ENCODE results near the gene SYK.

Gene SYK

DNA sequence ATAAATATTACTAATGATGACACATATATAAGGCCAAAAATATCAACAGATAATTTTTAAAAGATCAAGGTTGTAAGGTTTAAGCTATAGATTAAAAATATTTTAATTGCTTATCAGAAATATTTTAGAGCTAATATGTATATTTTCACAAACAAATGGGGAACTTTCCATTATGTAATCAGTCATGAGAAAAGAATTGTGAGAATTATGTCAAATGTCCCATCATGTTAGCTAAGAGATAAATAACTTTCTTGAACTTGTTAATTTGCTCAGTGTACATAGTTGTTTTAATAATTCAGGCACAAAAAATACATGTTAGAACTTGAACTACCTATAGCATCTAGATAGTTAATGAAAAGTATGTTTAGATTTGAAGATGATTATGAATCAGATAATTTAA is 67.7 kb downstream of the SYK start:
- H3K9me3 ChIP-seq (ENCODE audit: control insufficient read depth, low read length): no peaks in the 10 kb centered on the region
- H3K4me3 ChIP-seq (ENCODE audit: insufficient read depth in 1 of 2, low read depth in 1 of 2, low read length in 2 of 2): no peak overlapping the region
- no peak overlapping the region for H3K4ac ChIP-seq (ENCODE audit: low read depth in 1 of 2, low read length in 2 of 2)
- H3K23ac ChIP-seq (ENCODE audit: low read length in 2 of 2): no peak overlapping the region
- no peak for DNase-seq
- H3K4me2 ChIP-seq (ENCODE audit: low read length, poor library complexity, severe bottlenecking): no peak overlapping the region
- H3K14ac ChIP-seq (ENCODE audit: low read length in 2 of 2): no peak overlapping the region
- peaks cover 0 to 9% of the 10 kb centered on the region in 2 experiments for H3K36me3 ChIP-seq (ENCODE audit: control insufficient read depth in 1 of 2, insufficient read depth in 2 of 2, low read depth in 1 of 2, low read length in 2 of 2)
- H2BK120ac ChIP-seq (ENCODE audit: low read depth, low read length): no peak overlapping the region
- H3K9ac ChIP-seq (ENCODE audit: low read length): no peak overlapping the region
- H2AFZ ChIP-seq (ENCODE audit: low read depth, low read length): no peak overlapping the region
- no peak overlapping the region for H4K8ac ChIP-seq (ENCODE audit: low read length)
- no peak overlapping the region for H4K91ac ChIP-seq (ENCODE audit: low read length)
- H3K27me3 ChIP-seq (ENCODE audit: control insufficient read depth in 1 of 2, insufficient read depth in 1 of 2, low read length in 2 of 2): no peaks in the 10 kb centered on the region
- no peak overlapping the region for H2BK12ac ChIP-seq (ENCODE audit: low read length in 2 of 2)
- no peak overlapping the region for H2AK5ac ChIP-seq (ENCODE audit: low read length, severe bottlenecking)
- H3K4me1 ChIP-seq (ENCODE audit: control insufficient read depth, insufficient read depth, low read depth, low read length): no peaks in the 10 kb centered on the region
- peaks cover 2% of the 10 kb centered on the region for H3K79me1 ChIP-seq (replicated peaks; ENCODE audit: low read length, poor library complexity, severe bottlenecking)
- no peak overlapping the region for H2BK5ac ChIP-seq (ENCODE audit: low read depth, low read length, poor library complexity, severe bottlenecking)
- no peak overlapping the region for H3K27ac ChIP-seq (ENCODE audit: low read length, poor library complexity, severe bottlenecking)
- no peak overlapping the region for H2BK15ac ChIP-seq (ENCODE audit: low read depth, poor library complexity, severe bottlenecking)
- H3K18ac ChIP-seq (ENCODE audit: low read depth in 1 of 2, low read length in 2 of 2): no peak overlapping the region

DNA sequence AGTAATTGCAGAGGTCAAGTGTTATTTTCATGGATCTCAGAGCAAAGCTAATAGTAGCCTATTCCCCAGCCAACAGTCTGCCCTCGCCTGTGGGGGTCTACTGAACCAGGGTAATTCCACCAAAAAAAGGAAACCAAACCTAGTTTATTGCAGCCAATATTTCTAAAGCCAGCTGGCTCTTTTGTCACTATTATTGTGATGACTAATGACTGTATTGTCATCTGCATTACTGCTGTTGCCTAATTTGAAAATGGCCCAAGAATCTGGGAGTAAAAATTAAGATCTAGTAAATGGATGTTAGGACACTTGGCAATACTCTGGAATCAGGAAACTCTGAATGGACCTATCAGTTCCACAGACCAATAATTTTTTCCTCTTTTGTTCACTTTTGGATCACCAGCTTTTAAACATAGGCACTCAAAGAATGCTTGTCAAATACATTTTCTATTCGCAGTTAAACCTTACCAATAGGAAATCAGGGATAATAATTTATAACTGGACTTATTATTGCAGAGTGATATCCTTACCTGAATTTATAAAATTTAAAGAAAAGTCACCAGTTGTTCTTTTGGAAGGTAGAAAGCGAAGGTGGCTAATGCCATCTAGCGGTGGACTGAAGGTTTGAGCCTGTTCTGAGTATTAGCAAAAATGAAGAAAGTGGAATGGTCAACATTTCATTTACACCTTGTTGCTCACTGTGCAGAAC is 69.2 kb downstream of the SYK start:
- Histone ChIP-seq H3K27ac (ENCODE audit: low read length, poor library complexity, severe bottlenecking) (no peak overlapping the region), H3K9me3 (ENCODE audit: control insufficient read depth, low read length) (no peaks in the 10 kb centered on the region), H3K9ac (ENCODE audit: low read length) (peak overlapping the region; percentile 16), H3K27me3 (ENCODE audit: control insufficient read depth in 1 of 2, insufficient read depth in 1 of 2, low read length in 2 of 2) (no peaks in the 10 kb centered on the region), H3K36me3 (ENCODE audit: control insufficient read depth in 1 of 2, insufficient read depth in 2 of 2, low read depth in 1 of 2, low read length in 2 of 2) (peaks cover 0 to 13% of the 10 kb centered on the region in 2 experiments), H4K8ac (ENCODE audit: low read length) (no peak overlapping the region), H3K4me3 (ENCODE audit: insufficient read depth in 1 of 2, low read depth in 1 of 2, low read length in 2 of 2) (no peak overlapping the region), H3K4ac (ENCODE audit: low read depth in 1 of 2, low read length in 2 of 2) (no peak overlapping the region), H2BK5ac (ENCODE audit: low read depth, low read length, poor library complexity, severe bottlenecking) (no peak overlapping the region), H4K91ac (ENCODE audit: low read length) (no peak overlapping the region), H3K4me2 (ENCODE audit: low read length, poor library complexity, severe bottlenecking) (no peak overlapping the region), H3K79me1 (replicated peaks; ENCODE audit: low read length, poor library complexity, severe bottlenecking) (peaks cover 2% of the 10 kb centered on the region), H3K14ac (ENCODE audit: low read length in 2 of 2) (no peak overlapping the region), H2BK15ac (ENCODE audit: low read depth, poor library complexity, severe bottlenecking) (no peak overlapping the region), H2BK120ac (ENCODE audit: low read depth, low read length) (no peak overlapping the region), H3K18ac (ENCODE audit: low read depth in 1 of 2, low read length in 2 of 2) (no peak overlapping the region), H3K4me1 (ENCODE audit: control insufficient read depth, insufficient read depth, low read depth, low read length) (no peaks in the 10 kb centered on the region), H2AFZ (ENCODE audit: low read depth, low read length) (no peak overlapping the region), H3K23ac (ENCODE audit: low read length in 2 of 2) (no peak overlapping the region), H2BK12ac (ENCODE audit: low read length in 2 of 2) (no peak overlapping the region), H2AK5ac (ENCODE audit: low read length, severe bottlenecking) (no peak overlapping the region)
- 26% methylated on average over 3 of the region's 4 CpGs for WGBS
- DNase-seq: peak; percentile 54

DNA sequence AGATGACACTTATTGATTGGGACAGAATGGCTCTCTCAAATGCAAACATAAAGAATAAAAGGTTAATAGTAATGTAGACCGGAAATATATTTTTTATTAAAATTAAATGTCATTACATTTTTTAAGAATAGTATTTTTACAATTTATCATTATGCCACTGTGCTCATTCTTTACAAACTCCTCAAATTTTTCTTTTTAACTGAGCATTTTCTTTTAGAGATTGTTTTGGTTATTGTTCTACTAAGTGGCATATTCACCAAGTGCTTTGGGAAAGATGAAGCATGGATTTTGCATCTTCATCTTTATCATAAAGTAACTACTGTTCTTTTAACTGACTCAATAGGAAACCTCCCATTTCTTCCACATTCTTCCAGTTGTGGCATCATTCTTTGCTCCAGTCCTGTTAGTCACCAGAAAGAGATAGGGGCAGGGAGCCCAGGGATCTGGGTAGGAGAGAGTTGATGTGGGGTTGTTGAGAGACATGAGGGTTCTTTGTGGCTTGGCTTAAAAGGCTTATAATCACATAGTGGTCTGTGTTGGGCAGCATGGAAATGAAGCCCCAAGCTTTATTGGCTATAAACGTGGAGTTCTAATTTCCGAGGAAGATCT is 69.8 kb downstream of the SYK start:
- H3K4ac ChIP-seq (ENCODE audit: low read depth in 1 of 2, low read length in 2 of 2): no peak overlapping the region
- no peak overlapping the region for H3K27ac ChIP-seq (ENCODE audit: low read length, poor library complexity, severe bottlenecking)
- H2AK5ac ChIP-seq (ENCODE audit: low read length, severe bottlenecking): no peak overlapping the region
- H2BK12ac ChIP-seq (ENCODE audit: low read length in 2 of 2): no peak overlapping the region
- no peak overlapping the region for H2BK15ac ChIP-seq (ENCODE audit: low read depth, poor library complexity, severe bottlenecking)
- H3K14ac ChIP-seq (ENCODE audit: low read length in 2 of 2): no peak overlapping the region
- H4K91ac ChIP-seq (ENCODE audit: low read length): no peak overlapping the region
- H3K9me3 ChIP-seq (ENCODE audit: control insufficient read depth, low read length): no peaks in the 10 kb centered on the region
- 100% methylated on average over 2 of the region's 3 CpGs for WGBS
- H3K18ac ChIP-seq (ENCODE audit: low read depth in 1 of 2, low read length in 2 of 2): no peak overlapping the region
- no peak for DNase-seq
- H3K4me2 ChIP-seq (ENCODE audit: low read length, poor library complexity, severe bottlenecking): no peak overlapping the region
- no peak overlapping the region for H3K4me3 ChIP-seq (ENCODE audit: insufficient read depth in 1 of 2, low read depth in 1 of 2, low read length in 2 of 2)
- H3K9ac ChIP-seq (ENCODE audit: low read length): peak overlapping the region; percentile 48
- H2BK120ac ChIP-seq (ENCODE audit: low read depth, low read length): no peak overlapping the region
- no peak overlapping the region for H2AFZ ChIP-seq (ENCODE audit: low read depth, low read length)
- H3K36me3 ChIP-seq (ENCODE audit: control insufficient read depth in 1 of 2, insufficient read depth in 2 of 2, low read depth in 1 of 2, low read length in 2 of 2): peaks cover 0 to 13% of the 10 kb centered on the region in 2 experiments
- peaks cover 2% of the 10 kb centered on the region for H3K79me1 ChIP-seq (replicated peaks; ENCODE audit: low read length, poor library complexity, severe bottlenecking)
- no peaks in the 10 kb centered on the region for H3K4me1 ChIP-seq (ENCODE audit: control insufficient read depth, insufficient read depth, low read depth, low read length)
- no peaks in the 10 kb centered on the region for H3K27me3 ChIP-seq (ENCODE audit: control insufficient read depth in 1 of 2, insufficient read depth in 1 of 2, low read length in 2 of 2)
- no peak overlapping the region for H2BK5ac ChIP-seq (ENCODE audit: low read depth, low read length, poor library complexity, severe bottlenecking)
- H4K8ac ChIP-seq (ENCODE audit: low read length): no peak overlapping the region
- H3K23ac ChIP-seq (ENCODE audit: low read length in 2 of 2): no peak overlapping the region

DNA sequence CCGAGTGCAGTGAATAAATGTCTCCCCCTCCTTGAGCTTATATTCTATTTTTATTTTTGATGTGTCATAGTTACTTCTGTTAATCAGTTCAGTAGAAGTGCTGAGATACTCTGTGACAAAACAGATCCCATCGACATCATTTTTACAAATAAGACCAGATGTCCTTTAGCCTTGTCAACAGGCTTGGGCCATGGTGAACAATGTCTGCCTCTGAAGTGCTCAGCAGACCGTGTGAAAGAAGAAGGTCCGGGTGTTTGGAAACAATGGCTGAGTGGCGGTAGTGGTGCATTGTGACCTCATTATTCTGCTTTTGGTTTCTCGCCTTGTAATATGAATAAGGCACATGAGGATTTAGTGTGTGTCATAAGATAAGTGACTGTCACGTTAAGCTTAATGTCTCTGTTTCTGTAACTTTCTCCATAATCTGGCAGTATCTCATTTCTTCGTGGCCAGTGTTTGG is 71.2 kb downstream of the SYK start:
- DNase-seq: no peak
- Histone ChIP-seq H3K36me3 (ENCODE audit: control insufficient read depth in 1 of 2, insufficient read depth in 2 of 2, low read depth in 1 of 2, low read length in 2 of 2) (peaks cover 0 to 10% of the 10 kb centered on the region in 2 experiments), H3K27ac (ENCODE audit: low read length, poor library complexity, severe bottlenecking) (no peak overlapping the region), H2BK5ac (ENCODE audit: low read depth, low read length, poor library complexity, severe bottlenecking) (no peak overlapping the region), H2BK12ac (ENCODE audit: low read length in 2 of 2) (no peak overlapping the region), H4K8ac (ENCODE audit: low read length) (no peak overlapping the region), H3K14ac (ENCODE audit: low read length in 2 of 2) (no peak overlapping the region), H3K4me2 (ENCODE audit: low read length, poor library complexity, severe bottlenecking) (no peak overlapping the region), H3K18ac (ENCODE audit: low read depth in 1 of 2, low read length in 2 of 2) (no peak overlapping the region), H3K9me3 (ENCODE audit: control insufficient read depth, low read length) (no peaks in the 10 kb centered on the region), H2AK5ac (ENCODE audit: low read length, severe bottlenecking) (no peak overlapping the region), H3K4me1 (ENCODE audit: control insufficient read depth, insufficient read depth, low read depth, low read length) (no peaks in the 10 kb centered on the region), H2BK120ac (ENCODE audit: low read depth, low read length) (no peak overlapping the region), H3K23ac (ENCODE audit: low read length in 2 of 2) (no peak overlapping the region), H3K9ac (ENCODE audit: low read length) (peak overlapping the region; percentile 48), H3K4ac (ENCODE audit: low read depth in 1 of 2, low read length in 2 of 2) (no peak overlapping the region), H3K27me3 (ENCODE audit: control insufficient read depth in 1 of 2, insufficient read depth in 1 of 2, low read length in 2 of 2) (no peaks in the 10 kb centered on the region), H3K4me3 (ENCODE audit: insufficient read depth in 1 of 2, low read depth in 1 of 2, low read length in 2 of 2) (peak overlapping the region in 1 of 2 experiments; percentile 44), H2BK15ac (ENCODE audit: low read depth, poor library complexity, severe bottlenecking) (no peak overlapping the region), H3K79me1 (replicated peaks; ENCODE audit: low read length, poor library complexity, severe bottlenecking) (peaks cover 2% of the 10 kb centered on the region), H2AFZ (ENCODE audit: low read depth, low read length) (no peak overlapping the region), H4K91ac (ENCODE audit: low read length) (no peak overlapping the region)
- WGBS: 88% methylated on average over 7 of the region's 8 CpGs

All from mesenchymal stem cell (in vitro differentiated cells and primary cell).